SK-N-SH treated with all-trans-retinoic acid at 6 μM for 48 hours (cell line): ENCODE measurements around the gene IQSEC3.

Source experiments
- ISL1 ChIP-seq: fragments of 250-450 bp; sonication (Bioruptor Pico); IDR thresholded peaks from 2 replicates; pipeline ENCODE4 v2.1.2; 2022; ENCODE audit warnings: mild to moderate bottlenecking, moderate library complexity
- PATZ1 ChIP-seq: fragments of 250-450 bp; sonication (Bioruptor Pico); IDR thresholded peaks from 2 replicates; pipeline ENCODE4 v1.8.0; 2020; ENCODE audit warnings: mild to moderate bottlenecking, moderate library complexity, borderline replicate concordance
- POU6F1 ChIP-seq: fragments of 250-450 bp; sonication (Bioruptor Pico); IDR thresholded peaks from 2 replicates; pipeline ENCODE4 v1.8.0; 2021; ENCODE audit warnings: low read depth, mild to moderate bottlenecking, moderate library complexity, borderline replicate concordance
- TCF4 ChIP-seq: fragments of 250-450 bp; sonication (Bioruptor Pico); IDR thresholded peaks from 2 replicates; pipeline ENCODE4 v1.8.0; 2021; ENCODE audit warnings: mild to moderate bottlenecking, moderate library complexity, borderline replicate concordance
- ZNF565 ChIP-seq: fragments of 450-650 bp; formaldehyde crosslinking; conservative IDR thresholded peaks from 2 replicates; pipeline ENCODE4 v1.5.0; 2020; ENCODE audit warnings: low read depth, mild to moderate bottlenecking, moderate library complexity

DNA sequence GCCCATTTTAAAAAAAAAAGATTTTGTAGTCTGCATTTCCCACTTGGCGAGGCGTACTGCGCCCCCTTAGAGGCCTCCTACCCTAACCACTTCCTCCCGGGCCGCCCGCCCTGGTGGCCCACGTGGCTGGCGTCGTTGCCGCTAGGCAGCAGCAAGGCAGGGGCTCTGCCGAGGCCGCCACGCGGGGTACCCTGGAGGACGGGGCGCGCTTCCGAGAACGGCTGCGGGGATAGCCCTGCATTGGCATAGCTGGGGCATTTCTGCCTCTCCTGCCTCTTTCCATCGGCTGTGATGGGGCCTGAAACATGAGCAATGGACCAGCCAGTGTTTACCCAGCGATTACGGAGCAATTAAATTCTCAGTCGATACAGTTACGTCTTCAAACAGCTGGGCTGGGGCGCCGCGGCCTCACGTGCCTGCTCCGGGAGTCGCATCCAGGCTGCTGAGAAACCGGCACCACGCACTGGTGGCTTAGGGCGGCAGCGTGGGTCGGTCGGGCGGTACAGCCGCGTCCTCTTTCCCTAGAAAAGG, 38.0 kb downstream of the IQSEC3 start:
- no peak for TF ChIP-seq PATZ1 (CRISPR knock-in tag)
- no peak for TF ChIP-seq POU6F1 (CRISPR knock-in tag)
- no peak for TF ChIP-seq TCF4 (CRISPR knock-in tag)
- TF ChIP-seq ISL1: no peak
- TF ChIP-seq ZNF565 (CRISPR knock-in tag): no peak
